GM18909 (cell line): Measurements from ENCODE around the gene ZNF507.

Experiments
- ATAC-seq: cut with Tn5 transposase; IDR thresholded peaks from one replicate; pipeline ENCODE4 v1.9.1; 2021; ENCODE audit warnings: mild to moderate bottlenecking; ENCODE audit not compliant: unreplicated experiment, poor library complexity

The ZNF507 gene

DNA sequence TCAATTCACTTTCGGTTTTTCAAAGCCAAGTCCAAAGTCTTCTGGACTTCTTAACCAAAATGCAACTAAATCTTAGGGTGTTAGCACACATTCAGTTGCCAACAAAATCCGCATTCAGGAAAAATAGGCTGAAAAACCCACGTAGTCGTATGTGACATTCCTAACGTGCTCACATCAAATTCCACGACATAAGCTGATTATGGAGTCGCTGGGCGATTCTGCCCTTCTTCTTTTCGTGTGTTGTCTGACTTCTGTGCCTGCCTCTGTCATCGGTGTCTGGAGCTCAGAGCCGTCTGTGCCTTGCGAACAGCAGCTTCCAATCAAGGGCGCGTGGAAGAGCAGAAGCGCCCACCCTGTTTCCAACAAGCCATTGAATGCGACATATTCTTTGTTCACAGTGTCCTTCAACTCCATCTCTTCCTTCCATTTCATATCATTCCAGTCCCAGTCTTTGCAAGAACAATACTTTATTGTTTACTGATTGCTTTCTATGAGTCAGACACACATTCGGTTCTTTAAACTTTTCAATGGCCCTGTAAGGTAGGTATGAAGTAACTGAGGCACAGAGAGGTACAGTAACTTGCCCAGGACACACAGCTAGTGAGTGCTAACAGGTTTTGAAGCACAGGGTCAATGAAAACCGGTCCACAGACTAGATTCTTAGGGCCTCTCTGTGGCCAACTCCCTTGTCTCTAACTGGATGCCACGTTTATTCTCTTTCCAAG is 8.2 kb upstream of the ZNF507 start:
- ATAC-seq, result no peak

GRCh38 chr19:32339423-32339822 is 6.0 kb upstream of the ZNF507 start:
- no peak for ATAC-seq

GRCh38 chr19:32339988-32340874 is 5.2 kb upstream of the ZNF507 start:
- no peak for ATAC-seq

DNA sequence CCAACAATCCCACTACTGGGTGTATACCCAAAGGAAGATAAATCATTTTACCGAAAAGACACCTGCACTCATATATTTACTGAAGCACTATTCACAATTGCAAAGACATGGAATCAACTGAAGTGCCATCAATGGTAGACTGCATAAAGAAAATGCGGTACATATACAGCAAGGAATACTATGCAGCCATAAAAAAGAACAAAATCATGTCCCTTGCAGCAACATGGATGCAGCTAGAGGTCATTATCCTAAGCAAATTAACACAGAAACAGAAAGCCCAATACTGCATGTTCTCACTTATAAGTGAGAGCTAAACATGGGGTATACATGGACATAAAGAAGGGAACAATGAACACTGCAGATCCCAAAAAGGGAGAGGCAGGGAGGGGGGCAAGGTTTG is 2.7 kb upstream of the ZNF507 start:
- no peak for ATAC-seq

GRCh38 chr19:32343550-32344262 is 1.7 kb upstream of the ZNF507 start:
- no peak for ATAC-seq

DNA sequence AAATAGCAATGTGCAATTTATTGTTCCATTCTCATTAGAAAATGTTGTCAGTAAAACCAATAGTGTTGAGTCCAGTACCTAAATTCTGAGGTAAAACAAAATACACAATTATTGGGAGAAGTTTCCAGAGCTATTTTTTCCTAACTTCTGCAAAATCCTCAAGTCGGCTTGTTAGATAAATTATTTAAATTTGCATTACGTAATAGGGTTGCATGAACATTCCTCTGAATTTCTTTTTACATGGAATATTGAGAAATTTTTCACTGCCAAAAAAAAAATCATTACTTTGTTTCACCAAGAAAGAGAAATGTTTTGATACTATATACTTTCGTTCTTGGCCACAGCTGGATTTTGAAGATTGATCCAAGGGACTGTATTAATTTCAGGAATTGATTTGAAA is 1.5 kb downstream of the ZNF507 start:
- ATAC-seq, result no peak

GRCh38 chr19:32347573-32347972 is 2.2 kb downstream of the ZNF507 start:
- no peak for ATAC-seq

GRCh38 chr19:32349051-32349450 is 3.6 kb downstream of the ZNF507 start:
- no peak for ATAC-seq

GRCh38 chr19:32349724-32350470 is 4.5 kb downstream of the ZNF507 start:
- no peak for ATAC-seq

GRCh38 chr19:32350471-32350865 is 5.1 kb downstream of the ZNF507 start:
- ATAC-seq, result no peak

DNA sequence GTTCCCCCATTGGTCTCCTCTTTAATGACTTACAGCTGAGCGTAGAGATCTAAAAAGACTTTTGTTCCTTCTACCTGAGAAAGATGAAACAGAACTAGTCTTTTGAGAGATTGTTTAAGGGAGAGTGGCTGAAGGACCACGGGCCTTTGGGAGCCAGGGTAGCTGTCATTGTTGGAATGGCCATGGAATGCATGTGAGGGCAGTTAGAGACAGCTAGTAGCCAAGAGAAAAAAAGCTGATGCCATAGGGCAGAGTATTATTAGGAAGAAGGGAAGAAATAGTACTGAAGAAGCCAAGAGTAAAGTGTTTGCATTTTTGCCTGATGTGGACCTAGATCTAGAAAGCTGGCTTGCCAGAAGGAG is 5.6 kb downstream of the ZNF507 start:
- ATAC-seq, result no peak

DNA sequence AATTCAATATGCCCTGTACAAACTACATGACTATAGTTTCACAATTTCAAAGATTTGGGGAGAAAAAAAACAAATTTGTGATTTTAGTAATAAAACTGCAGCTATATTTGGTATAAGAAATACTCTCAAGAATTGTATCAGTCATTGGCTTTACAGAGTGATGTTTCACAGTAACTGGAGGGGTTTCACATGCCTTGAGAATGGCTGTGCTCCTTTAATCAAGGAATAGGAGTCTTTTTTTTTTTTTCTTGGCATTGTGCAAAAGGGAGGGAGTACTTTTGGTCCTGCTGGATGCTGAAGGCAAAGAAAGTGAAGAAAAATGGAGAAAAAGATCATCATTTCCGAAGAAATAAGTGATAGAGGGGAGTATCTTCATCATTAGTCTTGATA is 6.8 kb downstream of the ZNF507 start:
- ATAC-seq, result no peak

- ATAC-seq, result no peak
Observed at GRCh38 chr19:32354345-32354744, 8.9 kb downstream of the ZNF507 start.

GRCh38 chr19:32355309-32355708 is 9.9 kb downstream of the ZNF507 start:
- ATAC-seq, result no peak

GRCh38 chr19:32357720-32358119 is 12.3 kb downstream of the ZNF507 start:
- no peak for ATAC-seq

GRCh38 chr19:32358321-32358720 is 12.9 kb downstream of the ZNF507 start:
- ATAC-seq, result no peak

- ATAC-seq, result no peak
Observed at GRCh38 chr19:32359581-32359980, 14.2 kb downstream of the ZNF507 start.

DNA sequence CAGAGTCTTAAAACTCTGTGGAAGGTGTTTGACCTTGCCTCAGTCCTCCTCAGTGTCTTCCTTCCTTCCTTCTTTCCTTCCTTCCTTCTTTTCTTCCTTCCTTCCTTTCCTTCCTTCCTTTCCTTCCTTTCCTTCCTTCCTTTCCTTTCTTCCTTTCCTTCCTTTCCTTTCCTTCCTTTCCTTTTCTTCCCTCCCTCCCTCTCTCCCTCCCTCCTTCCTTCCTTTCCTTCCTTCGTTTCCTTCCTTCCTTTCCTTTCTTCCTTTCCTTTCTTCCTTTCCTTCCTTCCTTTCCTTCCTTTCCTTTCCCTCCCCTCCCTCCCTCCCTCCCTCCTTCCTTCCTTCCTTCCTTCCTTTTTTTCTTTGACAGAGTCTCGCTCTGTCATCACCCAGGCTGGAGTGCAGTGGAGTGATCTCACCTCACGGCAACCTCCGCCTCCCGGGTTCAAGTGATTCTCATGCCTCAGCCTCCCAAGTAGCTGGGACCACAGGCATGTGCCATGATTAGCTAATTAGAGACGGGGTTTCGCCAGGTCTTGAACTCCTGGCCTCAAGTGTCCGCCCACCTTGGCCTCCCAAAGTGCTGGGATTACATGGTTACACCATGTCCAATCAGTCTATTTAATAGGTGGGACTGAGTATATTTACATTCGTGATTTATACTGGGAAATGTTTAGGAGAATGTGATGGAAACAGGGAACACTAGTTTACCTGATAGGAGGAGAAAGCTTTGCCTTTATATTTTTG is 16.3 kb downstream of the ZNF507 start:
- no peak for ATAC-seq

- no peak for ATAC-seq
Observed at GRCh38 chr19:32362318-32362691, 16.9 kb downstream of the ZNF507 start.

DNA sequence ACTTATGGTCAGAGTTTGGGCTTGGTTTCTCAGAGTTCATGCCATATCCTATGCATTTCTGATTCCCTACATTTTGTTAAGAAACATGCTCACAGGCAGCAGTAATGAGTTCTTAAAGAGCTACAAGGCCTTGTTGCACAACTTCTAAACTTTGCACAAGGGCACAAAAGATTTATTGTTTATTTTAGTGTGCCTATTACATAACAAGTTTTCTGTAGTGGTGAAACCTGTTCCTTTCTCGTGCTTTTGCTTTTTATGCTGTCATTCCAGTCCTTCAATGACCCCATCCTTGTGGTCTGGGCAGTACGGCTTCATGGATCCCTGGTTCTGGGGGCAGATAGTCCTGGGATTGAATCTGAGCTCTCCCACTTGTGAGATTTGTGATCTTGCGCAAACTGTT is 17.8 kb downstream of the ZNF507 start:
- ATAC-seq, result no peak
